Esophagus squamous epithelium (tissue), 5 donors: ENCODE measurements around the gene ADK. TPM values are rescaled to one million over a fixed set of nuclear protein-coding genes. Genes with fewer than 3 reads are reported as not detected.

Source experiments
- DNase-seq: peaks from one replicate; lab custom pipeline; 2025; lab: John Stamatoyannopoulos, UW
- H3K27ac ChIP-seq, 4 donors: fragments of 200-600 bp; sonication (generic); one replicate each; pipeline ENCODE4 v1.5.1; 2016 to 2019; ENCODE audit warnings: mild to moderate bottlenecking in 1 of 4
- H3K27me3 ChIP-seq, 4 donors: fragments of 200-600 bp; sonication (generic); 1 replicate in 3 of 4; 2 replicates in 1 of 4; pipeline versions ENCODE4 v1.5.1 to v1.6.0; 2017 to 2021; ENCODE audit warnings: antibody characterized with exemption in 1 of 4
- H3K36me3 ChIP-seq, 3 donors: fragments of 200-600 bp; sonication (generic); one replicate each; pipeline ENCODE4 v1.5.1; 2016 to 2019
- H3K4me1 ChIP-seq, 3 donors: fragments of 200-600 bp; sonication (generic); one replicate each; pipeline ENCODE4 v1.5.1; 2017 to 2019
- H3K4me3 ChIP-seq, 4 donors: fragments of 200-600 bp; sonication (generic); 1 replicate in 3 of 4; 2 replicates in 1 of 4; pipeline ENCODE4 v1.5.1; 2016 to 2019; ENCODE audit warnings: mild to moderate bottlenecking in 2 of 4, moderate library complexity in 1 of 4
- H3K9me3 ChIP-seq, 3 donors: fragments of 200-600 bp; sonication (generic); one replicate each; pipeline ENCODE4 v1.5.1; 2016 to 2019
- CTCF ChIP-seq, 6 experiments: fragments of 450-650 bp in 4 of 6; fragments of 200-600 bp in 2 of 6; sonication (generic) in 2 of 6; IDR thresholded peaks; one replicate each; pipeline ENCODE4 v1.5.1; 2016 to 2019; ENCODE audit warnings: antibody characterized with exemption in 6 of 6, mild to moderate bottlenecking in 4 of 6, moderate library complexity in 4 of 6
- POLR2A ChIP-seq, 4 donors: fragments of 450-650 bp; IDR thresholded peaks; one replicate each; pipeline ENCODE4 v1.6.1; 2017; ENCODE audit warnings: antibody characterized with exemption in 4 of 4, mild to moderate bottlenecking in 4 of 4, moderate library complexity in 3 of 4
- WGBS, 2 donors: methylation state at CpG; one replicate each; pipeline ENCODE4 v1.1.5; 2018; 5-methylcytosine and 5-hydroxymethylcytosine counted together
- intact Hi-C: fragments of 100-400 bp; cut with DNase I; formaldehyde crosslinking; loops from one replicate; pipeline ENCODE4 v1.15.0; 2022
- total RNA-seq, 4 donors: library from RNA; depleted of rRNA; stranded (reverse); fragments of >200 nt; gene quantifications; one replicate each; pipeline ENCODE4 v1.1.0, GENCODE V29; 2016
- donor health status: DM: yes; HTN: yes; CAD: no.

ADK gene
- total RNA-seq, 4 donors from 2014 or later = 43.3 to 78.4 (median 68.4) TPM

- no peak for DNase-seq
- Histone ChIP-seq H3K27me3 (no peaks in the 10 kb centered on the region), H3K4me3 (no peak overlapping the region), H3K4me1 (no peaks in the 10 kb centered on the region), H3K27ac (no peak overlapping the region), H3K36me3 (peaks cover 0 to 48% (median 4%) of the 10 kb centered on the region in 3 donors), H3K9me3 (peaks cover 0 to 29% (median 7%) of the 10 kb centered on the region in 3 donors)
- intact Hi-C loops = no loop called here
- TF ChIP-seq POLR2A (IDR thresholded peaks at IDR 0.05) = no peak
- no peak for TF ChIP-seq CTCF (IDR thresholded peaks at IDR 0.05)
Observed at GRCh38 chr10:74361678-74362077, 210.7 kb downstream of the ADK start.

- Histone ChIP-seq H3K36me3 (peaks cover 0 to 45% (median 4%) of the 10 kb centered on the region in 3 donors), H3K9me3 (peaks cover 0 to 26% (median 7%) of the 10 kb centered on the region in 3 donors), H3K4me3 (no peak overlapping the region), H3K4me1 (no peaks in the 10 kb centered on the region), H3K27me3 (no peaks in the 10 kb centered on the region), H3K27ac (no peak overlapping the region)
- 88 to 94% methylated on average over 1 to 2 of the region's 2 CpGs for WGBS, 2 donors
- no peak for DNase-seq
- intact Hi-C loops = no loop called here
- TF ChIP-seq POLR2A (IDR thresholded peaks at IDR 0.05) (no peak), CTCF (IDR thresholded peaks at IDR 0.05) (no peak)
Observed at GRCh38 chr10:74363727-74364126, 212.7 kb downstream of the ADK start.

- TF ChIP-seq POLR2A (IDR thresholded peaks at IDR 0.05) (no peak), CTCF (IDR thresholded peaks at IDR 0.05) (no peak)
- H3K9me3 ChIP-seq = peaks cover 0 to 17% (median 7%) of the 10 kb centered on the region in 3 donors
- intact Hi-C loops = no loop called here
Observed at GRCh38 chr10:74365109-74365508, 214.1 kb downstream of the ADK start.

GRCh38 chr10:74371696-74372095 lies 220.7 kb downstream of the ADK start:
- Histone ChIP-seq H3K9me3 (no peaks in the 10 kb centered on the region), H3K27me3 (no peaks in the 10 kb centered on the region), H3K27ac (no peak overlapping the region), H3K4me3 (no peak overlapping the region), H3K36me3 (peaks cover 0 to 22% (median 0%) of the 10 kb centered on the region in 3 donors), H3K4me1 (no peaks in the 10 kb centered on the region)
- 89 to 100% methylated on average over 2 to 3 of the region's 7 CpGs for WGBS, 2 donors
- intact Hi-C loops = no loop called here
- TF ChIP-seq POLR2A (IDR thresholded peaks at IDR 0.05) (no peak), CTCF (IDR thresholded peaks at IDR 0.05) (no peak)
- DNase-seq = no peak

More at GRCh38 chr10:74365109-74365508, 214.1 kb downstream of the ADK start:
- no peaks in the 10 kb centered on the region for H3K4me1 ChIP-seq
- WGBS, 2 donors = 78 to 84% methylated on average over 3 of the region's 3 CpGs
- no peak overlapping the region for H3K4me3 ChIP-seq
- DNase-seq = no peak
- peaks cover 0 to 44% (median 4%) of the 10 kb centered on the region in 3 donors for H3K36me3 ChIP-seq
- no peaks in the 10 kb centered on the region for H3K27me3 ChIP-seq
- H3K27ac ChIP-seq = no peak overlapping the region

GRCh38 chr10:74373059-74373458 lies 222.0 kb downstream of the ADK start:
- Histone ChIP-seq H3K4me1 (no peaks in the 10 kb centered on the region), H3K27me3 (no peaks in the 10 kb centered on the region), H3K4me3 (no peak overlapping the region), H3K27ac (no peak overlapping the region), H3K9me3 (no peaks in the 10 kb centered on the region), H3K36me3 (peaks cover 0 to 22% (median 0%) of the 10 kb centered on the region in 3 donors)
- 81 to 88% methylated on average over 1 of the region's 1 CpG for WGBS, 2 donors
- no peak for TF ChIP-seq CTCF (IDR thresholded peaks at IDR 0.05)
- intact Hi-C loops = no loop called here
- DNase-seq = no peak
